ENCODE data around the gene CABP2. TPM values are rescaled to one million over a fixed set of nuclear protein-coding genes. Genes with fewer than 3 reads are reported as not detected.

Gene CABP2
- total and polyA plus RNA-seq, 4 donors, result 0.22 TPM; not detected in 3

DNA sequence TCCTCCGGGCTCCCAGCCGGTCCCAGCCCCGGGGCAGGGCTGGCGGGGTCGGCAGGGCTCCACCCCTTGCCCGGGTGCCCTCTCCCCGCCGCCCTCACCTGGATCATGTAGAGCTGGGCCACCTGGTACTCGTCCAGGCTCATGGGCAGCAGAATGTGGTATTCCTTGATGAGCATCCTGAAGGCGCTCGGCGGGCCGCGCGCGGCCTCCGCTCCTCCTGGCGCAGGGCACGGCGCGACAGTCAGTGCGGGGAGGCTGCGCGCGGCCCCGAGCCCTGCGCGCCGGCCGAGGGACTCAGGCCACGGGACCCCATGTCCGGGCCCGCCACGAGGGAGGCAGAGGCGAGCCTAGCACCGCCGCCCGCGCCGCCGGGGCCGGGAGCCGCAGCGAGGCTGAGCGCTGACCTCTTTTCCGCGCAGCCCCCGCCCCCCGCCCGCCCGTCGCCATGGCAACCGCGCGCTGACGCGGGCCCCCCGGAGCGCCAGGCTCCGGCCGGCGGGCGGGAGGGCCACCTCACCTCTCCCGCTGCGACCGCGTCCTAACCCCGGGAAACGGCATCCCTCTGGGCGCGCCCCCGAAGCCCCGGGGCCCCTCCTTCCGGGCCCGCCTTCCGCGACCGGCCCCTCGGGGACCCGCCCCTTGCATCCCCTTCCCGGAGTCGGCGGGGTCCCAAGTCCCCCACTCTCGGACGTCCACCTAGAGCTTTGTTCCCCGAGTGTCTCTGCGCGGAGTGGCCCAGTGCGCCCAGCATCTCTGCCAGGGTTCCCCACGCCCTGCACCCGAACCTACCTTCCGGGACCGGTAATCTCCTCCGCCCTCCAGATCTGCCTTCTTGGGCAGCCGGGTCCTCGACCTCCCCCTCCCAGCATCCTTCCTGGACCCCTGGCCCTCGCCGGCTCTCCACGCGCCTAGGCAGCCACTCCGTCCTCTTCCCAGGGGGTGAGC lies 19.0 kb downstream of the CABP2 start:
- DNase-seq (ENCODE audit: low read depth in 4 of 6, low spot score in 6 of 6), result peak in 2 of 6 donors; percentile 67 to 70
- Histone ChIP-seq H3K27me3 (ENCODE audit: control insufficient read depth, insufficient read depth, low read length) (no peaks in the 10 kb centered on the region), H3K4me3 (ENCODE audit: low read depth, low read length) (peak overlapping the region; percentile 69), H3K9me3 (ENCODE audit: control insufficient read depth, insufficient read depth, low read length) (no peaks in the 10 kb centered on the region), H3K27ac (ENCODE audit: low read depth, low read length) (peak overlapping the region; percentile 86), H3K36me3 (ENCODE audit: control insufficient read depth, insufficient read depth, low read length) (peaks cover 48% of the 10 kb centered on the region), H3K4me1 (ENCODE audit: control insufficient read depth, insufficient read depth, low read length) (peaks cover 65% of the 10 kb centered on the region)
- under 1% methylated on average over 101 of the region's 101 CpGs for WGBS (ENCODE audit: insufficient coverage)

DNA sequence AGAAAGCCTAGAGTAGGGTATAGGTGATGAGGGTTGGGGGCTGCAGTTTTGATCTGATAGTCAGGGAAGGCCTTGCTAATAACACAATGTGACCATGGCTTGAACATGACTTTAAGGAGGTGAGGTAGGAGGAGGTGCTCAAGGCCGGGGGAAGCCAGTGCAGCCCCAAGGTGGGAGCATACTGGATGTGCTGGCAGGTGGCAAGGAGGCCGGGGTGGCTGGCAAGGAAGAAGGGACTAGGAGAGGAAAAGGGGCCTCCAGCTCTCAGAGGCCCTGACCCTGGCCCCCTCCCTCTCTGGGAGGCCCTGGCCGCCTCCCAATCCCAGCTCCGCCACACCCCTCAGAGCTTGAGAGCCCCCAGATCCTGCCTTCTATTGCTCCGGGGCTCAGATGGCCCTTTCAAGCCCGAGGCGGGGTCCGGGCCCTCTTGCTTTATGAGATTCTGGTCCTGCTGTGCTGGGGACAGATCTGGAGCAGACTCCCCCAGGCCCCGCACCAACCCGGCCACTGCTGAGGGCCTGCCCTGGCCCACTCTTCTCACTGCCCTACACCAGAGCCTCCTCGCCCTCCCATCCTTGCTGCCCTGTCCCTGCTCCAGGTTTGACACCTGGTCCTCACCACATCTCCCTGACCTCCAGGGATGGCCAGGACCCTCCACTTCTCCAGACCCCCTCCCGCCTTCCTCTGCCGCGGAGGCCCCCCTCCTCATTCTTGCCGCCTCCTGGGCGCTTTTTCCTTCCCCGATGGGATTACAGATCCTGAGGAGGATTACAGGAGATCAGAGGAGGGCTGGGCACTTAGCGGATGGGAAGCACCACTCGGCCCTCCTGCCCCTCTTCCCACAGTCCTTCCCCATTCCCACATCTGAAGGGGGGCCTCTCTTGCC lies 19.9 kb downstream of the CABP2 start:
- Histone ChIP-seq H3K9me3 (ENCODE audit: control insufficient read depth, insufficient read depth, low read length) (no peaks in the 10 kb centered on the region), H3K4me3 (ENCODE audit: low read depth, low read length) (peak overlapping the region; percentile 32), H3K36me3 (ENCODE audit: control insufficient read depth, insufficient read depth, low read length) (peaks cover 57% of the 10 kb centered on the region), H3K27ac (ENCODE audit: low read depth, low read length) (no peak overlapping the region), H3K4me1 (ENCODE audit: control insufficient read depth, insufficient read depth, low read length) (peaks cover 62% of the 10 kb centered on the region), H3K27me3 (ENCODE audit: control insufficient read depth, insufficient read depth, low read length) (no peaks in the 10 kb centered on the region)
- no peak for DNase-seq (ENCODE audit: low read depth in 4 of 6, low spot score in 6 of 6)
- WGBS (ENCODE audit: insufficient coverage), result 49% methylated on average over 15 of the region's 19 CpGs

DNA sequence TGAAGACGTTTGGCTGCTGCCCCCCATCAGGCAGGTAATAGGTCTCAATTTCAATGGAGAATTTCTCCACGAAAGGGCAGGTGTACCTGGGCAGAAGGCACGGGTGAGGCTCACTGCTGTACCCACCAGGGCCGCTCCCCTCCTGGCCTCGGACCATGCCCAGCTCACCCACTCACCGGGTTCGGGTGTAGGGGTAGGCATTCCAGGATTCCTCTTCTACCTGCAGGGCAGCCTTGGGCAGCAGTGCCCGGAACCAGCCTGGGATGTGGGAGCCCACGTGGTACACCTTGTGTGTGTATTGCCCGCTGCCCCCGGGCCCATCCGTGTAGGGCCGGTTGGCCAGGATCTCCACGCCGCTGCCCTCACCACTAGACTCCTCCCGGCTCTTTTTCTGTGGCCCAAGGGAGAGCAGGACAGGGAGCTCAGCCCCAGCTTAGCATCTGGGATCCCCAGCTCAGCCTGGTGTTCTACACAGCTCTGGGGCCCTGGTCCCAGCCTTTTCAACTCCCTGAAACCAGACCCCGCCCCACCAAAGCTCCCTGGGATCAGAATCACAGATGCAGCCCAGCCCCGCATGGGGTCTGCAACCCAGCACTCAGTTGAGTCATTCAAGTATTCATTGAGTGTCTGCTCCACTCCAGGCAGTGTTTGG lies 20.8 kb downstream of the CABP2 start:
- DNase-seq (ENCODE audit: low read depth in 4 of 6, low spot score in 6 of 6), result no peak
- no peaks in the 10 kb centered on the region for H3K9me3 ChIP-seq (ENCODE audit: control insufficient read depth, insufficient read depth, low read length)
- H3K27me3 ChIP-seq (ENCODE audit: control insufficient read depth, insufficient read depth, low read length), result no peaks in the 10 kb centered on the region
- peaks cover 64% of the 10 kb centered on the region for H3K36me3 ChIP-seq (ENCODE audit: control insufficient read depth, insufficient read depth, low read length)
- no peak overlapping the region for H3K27ac ChIP-seq (ENCODE audit: low read depth, low read length)
- H3K4me1 ChIP-seq (ENCODE audit: control insufficient read depth, insufficient read depth, low read length), result peaks cover 57% of the 10 kb centered on the region
- WGBS (ENCODE audit: insufficient coverage), result 94% methylated on average over 16 of the region's 18 CpGs
- H3K4me3 ChIP-seq (ENCODE audit: low read depth, low read length), result no peak overlapping the region

DNA sequence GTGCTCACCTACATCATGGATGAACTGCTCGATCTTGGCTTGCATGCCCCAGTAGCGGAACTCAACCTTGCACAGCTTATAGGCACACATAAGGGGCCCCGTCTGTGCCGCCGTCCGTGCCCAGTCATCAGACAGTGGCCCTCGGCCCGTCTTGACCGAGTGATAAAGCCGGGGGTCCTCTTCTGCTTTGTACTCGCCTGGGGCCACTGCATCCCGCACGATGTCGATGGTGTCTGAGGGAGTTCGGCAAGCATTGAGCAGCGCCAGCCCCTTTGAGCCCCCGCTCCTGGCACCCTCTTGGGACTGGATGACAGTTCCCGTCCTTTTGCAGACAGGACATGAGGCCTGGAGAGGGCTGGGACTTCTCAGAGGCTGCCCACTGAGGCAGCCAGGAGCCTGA lies 21.4 kb downstream of the CABP2 start:
- DNase-seq (ENCODE audit: low read depth in 4 of 6, low spot score in 6 of 6), result no peak
- no peak overlapping the region for H3K4me3 ChIP-seq (ENCODE audit: low read depth, low read length)
- no peak overlapping the region for H3K27ac ChIP-seq (ENCODE audit: low read depth, low read length)
- no peaks in the 10 kb centered on the region for H3K27me3 ChIP-seq (ENCODE audit: control insufficient read depth, insufficient read depth, low read length)
- H3K36me3 ChIP-seq (ENCODE audit: control insufficient read depth, insufficient read depth, low read length), result peaks cover 64% of the 10 kb centered on the region
- 98% methylated on average over 18 of the region's 18 CpGs for WGBS (ENCODE audit: insufficient coverage)
- peaks cover 51% of the 10 kb centered on the region for H3K4me1 ChIP-seq (ENCODE audit: control insufficient read depth, insufficient read depth, low read length)
- no peaks in the 10 kb centered on the region for H3K9me3 ChIP-seq (ENCODE audit: control insufficient read depth, insufficient read depth, low read length)

DNA sequence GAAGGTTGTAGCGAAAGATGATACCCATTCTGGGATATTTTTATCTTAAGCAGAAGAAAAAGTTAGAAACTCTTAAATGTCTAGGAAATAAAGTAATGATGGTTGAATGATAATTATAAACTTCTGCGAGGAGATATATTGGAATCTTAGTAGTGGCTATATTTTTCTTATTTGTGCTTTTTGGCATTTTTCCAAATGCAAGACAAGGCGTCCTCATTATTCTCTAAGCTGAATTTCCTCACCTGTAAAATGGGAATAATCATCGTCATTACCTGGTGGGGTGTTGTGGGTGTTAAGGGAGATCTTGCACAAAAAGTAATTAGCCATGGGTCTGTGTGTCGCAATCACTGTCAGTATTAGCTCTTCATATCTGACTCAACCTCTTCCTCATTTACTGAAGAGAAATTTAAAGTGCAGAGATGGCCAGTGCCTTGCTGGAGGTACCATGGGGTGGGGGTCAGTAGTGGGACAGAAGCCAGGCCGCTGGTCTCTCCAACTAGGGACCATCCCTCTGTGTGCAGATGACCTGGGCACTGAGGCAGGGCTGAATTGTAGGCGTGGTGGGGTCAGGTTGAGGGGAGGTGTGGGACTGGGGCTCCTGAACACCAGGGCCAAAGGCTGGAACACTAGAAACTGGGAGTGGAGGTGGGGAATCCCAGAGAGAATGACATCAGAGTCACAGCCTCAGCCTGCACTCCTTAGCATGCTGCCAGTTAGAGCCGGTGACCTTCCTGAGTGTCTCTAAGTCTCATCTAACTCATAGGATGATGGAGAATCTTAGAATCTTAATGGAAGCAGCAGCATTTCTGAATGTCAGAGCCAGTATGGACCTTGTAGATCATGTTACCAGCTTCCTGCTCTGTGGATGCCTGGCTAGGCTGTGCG lies 22.2 kb downstream of the CABP2 start:
- H3K4me1 ChIP-seq (ENCODE audit: control insufficient read depth, insufficient read depth, low read length), result peaks cover 43% of the 10 kb centered on the region
- no peak overlapping the region for H3K27ac ChIP-seq (ENCODE audit: low read depth, low read length)
- 94% methylated on average over 5 of the region's 9 CpGs for WGBS (ENCODE audit: insufficient coverage)
- peaks cover 67% of the 10 kb centered on the region for H3K36me3 ChIP-seq (ENCODE audit: control insufficient read depth, insufficient read depth, low read length)
- no peaks in the 10 kb centered on the region for H3K27me3 ChIP-seq (ENCODE audit: control insufficient read depth, insufficient read depth, low read length)
- no peak overlapping the region for H3K4me3 ChIP-seq (ENCODE audit: low read depth, low read length)
- no peaks in the 10 kb centered on the region for H3K9me3 ChIP-seq (ENCODE audit: control insufficient read depth, insufficient read depth, low read length)
- peak in 1 of 6 donors; percentile 59 for DNase-seq (ENCODE audit: low read depth in 4 of 6, low spot score in 6 of 6)

DNA sequence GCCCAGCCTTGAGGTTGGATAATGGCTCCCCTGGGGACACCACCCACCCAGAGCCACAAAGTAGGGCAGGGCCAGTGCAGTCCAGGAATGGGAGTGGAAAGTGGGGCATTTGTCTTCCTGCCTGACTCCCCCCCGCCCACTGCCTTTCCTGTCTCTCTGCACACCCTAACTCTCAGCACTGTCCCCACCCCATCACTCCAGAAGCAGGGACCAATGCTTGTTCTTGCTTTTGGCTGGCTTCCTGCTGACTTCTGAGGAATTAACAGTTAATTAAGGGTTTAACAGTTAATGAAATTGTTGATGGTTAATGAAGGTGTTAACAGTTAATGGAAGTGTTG lies 22.8 kb downstream of the CABP2 start:
- no CpG with 5 or more reads among the region's 1 CpG for WGBS (ENCODE audit: insufficient coverage)
- peaks cover 69% of the 10 kb centered on the region for H3K36me3 ChIP-seq (ENCODE audit: control insufficient read depth, insufficient read depth, low read length)

DNA sequence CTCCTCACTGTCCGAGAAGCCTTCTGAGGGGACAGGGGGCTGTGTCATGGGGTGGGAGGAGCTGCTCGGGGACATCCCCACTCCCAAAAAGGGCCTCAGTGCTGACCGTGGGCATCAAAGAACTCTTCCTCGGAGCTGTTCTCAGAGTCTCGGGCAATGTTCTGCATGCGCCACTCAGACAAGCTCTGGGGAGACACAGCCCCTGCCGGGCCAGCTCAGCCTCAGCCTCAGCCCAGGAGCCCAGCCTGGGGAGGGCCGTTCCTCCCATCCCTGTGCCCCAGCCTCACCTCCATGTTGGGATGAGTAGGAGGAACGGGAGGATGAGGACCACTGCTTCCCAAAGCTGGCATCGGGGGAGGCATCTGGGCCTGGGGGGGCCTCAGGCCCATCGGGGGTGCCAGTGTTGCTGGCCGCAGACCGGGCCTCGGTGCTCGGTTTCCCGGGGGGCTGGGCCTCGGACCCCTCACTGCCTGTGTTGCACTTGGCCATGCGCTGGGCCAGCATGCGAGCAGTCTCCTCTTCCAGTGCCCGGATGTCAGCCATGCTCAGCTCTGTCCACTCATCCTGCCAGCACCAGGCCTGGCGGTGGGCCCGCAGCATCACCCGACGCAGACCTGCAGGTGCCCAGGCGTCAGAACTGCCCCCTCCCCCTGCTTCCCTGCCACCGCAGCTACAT lies 23.3 kb downstream of the CABP2 start:
- Histone ChIP-seq H3K4me3 (ENCODE audit: low read depth, low read length) (no peak overlapping the region), H3K27me3 (ENCODE audit: control insufficient read depth, insufficient read depth, low read length) (no peaks in the 10 kb centered on the region), H3K27ac (ENCODE audit: low read depth, low read length) (no peak overlapping the region), H3K9me3 (ENCODE audit: control insufficient read depth, insufficient read depth, low read length) (no peaks in the 10 kb centered on the region), H3K4me1 (ENCODE audit: control insufficient read depth, insufficient read depth, low read length) (peaks cover 34% of the 10 kb centered on the region), H3K36me3 (ENCODE audit: control insufficient read depth, insufficient read depth, low read length) (peaks cover 74% of the 10 kb centered on the region)
- WGBS (ENCODE audit: insufficient coverage), result 97% methylated on average over 23 of the region's 26 CpGs
- DNase-seq (ENCODE audit: low read depth in 4 of 6, low spot score in 6 of 6), result no peak

More for the DNA sequence above, 22.8 kb downstream of the CABP2 start:
- peak in 1 of 6 donors; percentile 82 for DNase-seq (ENCODE audit: low read depth in 4 of 6, low spot score in 6 of 6)
- Histone ChIP-seq H3K4me1 (ENCODE audit: control insufficient read depth, insufficient read depth, low read length) (peaks cover 37% of the 10 kb centered on the region), H3K27me3 (ENCODE audit: control insufficient read depth, insufficient read depth, low read length) (no peaks in the 10 kb centered on the region), H3K27ac (ENCODE audit: low read depth, low read length) (no peak overlapping the region), H3K9me3 (ENCODE audit: control insufficient read depth, insufficient read depth, low read length) (no peaks in the 10 kb centered on the region), H3K4me3 (ENCODE audit: low read depth, low read length) (no peak overlapping the region)

DNA sequence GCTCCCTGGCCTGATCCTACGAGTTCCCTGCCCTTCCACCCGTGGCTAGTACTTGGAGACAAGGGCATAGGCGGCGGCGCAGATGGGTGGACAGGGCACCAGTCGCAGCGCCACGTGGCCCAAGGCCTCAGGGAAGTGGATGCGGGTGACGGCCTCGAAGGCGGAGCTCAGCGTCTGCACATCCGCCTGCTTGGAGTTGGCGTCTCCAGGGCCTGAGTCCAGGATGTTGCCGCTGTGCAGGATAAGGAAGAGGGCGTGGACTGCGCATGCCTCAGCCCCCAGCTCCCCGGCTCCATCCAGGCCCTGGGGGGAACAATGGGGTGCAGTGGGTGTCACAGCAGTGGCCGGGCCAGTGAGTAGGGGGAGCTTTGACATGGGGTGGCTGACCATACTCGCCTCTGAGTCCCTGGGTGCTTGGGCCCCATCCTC lies 24.7 kb downstream of the CABP2 start:
- peaks cover 24% of the 10 kb centered on the region for H3K4me1 ChIP-seq (ENCODE audit: control insufficient read depth, insufficient read depth, low read length)
- no peaks in the 10 kb centered on the region for H3K27me3 ChIP-seq (ENCODE audit: control insufficient read depth, insufficient read depth, low read length)
- H3K9me3 ChIP-seq (ENCODE audit: control insufficient read depth, insufficient read depth, low read length), result no peaks in the 10 kb centered on the region
- DNase-seq (ENCODE audit: low read depth in 4 of 6, low spot score in 6 of 6), result no peak
- H3K4me3 ChIP-seq (ENCODE audit: low read depth, low read length), result no peak overlapping the region
- WGBS (ENCODE audit: insufficient coverage), result 94% methylated on average over 20 of the region's 21 CpGs
- H3K27ac ChIP-seq (ENCODE audit: low read depth, low read length), result no peak overlapping the region
- H3K36me3 ChIP-seq (ENCODE audit: control insufficient read depth, insufficient read depth, low read length), result peaks cover 87% of the 10 kb centered on the region

All from spinal cord (tissue), 10 donors.